Lung (tissue), 12 donors: Measurements from ENCODE around the gene FOXI1. TPM values are rescaled to one million over a fixed set of nuclear protein-coding genes. Genes with fewer than 3 reads are reported as not detected.

Experiments used
- ATAC-seq: fragments of 200-7000 bp; cut with Tn5 transposase; one replicate; pipeline ENCODE4 v1.9.1; 2020; ENCODE audit warnings: moderate number of reproducible peaks; ENCODE audit not compliant: insufficient read depth, low FRiP score
- DNase-seq, 3 donors: peaks; one replicate each; pipeline ENCODE4 v3.0.0-alpha.2; 2013 to 2017
- H3K27ac ChIP-seq, 2 donors: one replicate each; pipeline ENCODE4 v1.5.1; 2013; ENCODE audit warnings: mild to moderate bottlenecking in 2 of 2, moderate library complexity in 2 of 2, control low read depth in 1 of 2, inconsistent platforms in 1 of 2, low read depth in 1 of 2, low read length in 1 of 2
- H3K27me3 ChIP-seq, 3 donors: one replicate each; pipeline ENCODE4 v1.5.1; 2013; ENCODE audit warnings: low read length in 2 of 3; ENCODE audit not compliant: control insufficient read depth in 3 of 3, insufficient read depth in 3 of 3
- H3K36me3 ChIP-seq, 4 donors: one replicate each; pipeline ENCODE4 v1.5.1; 2013; ENCODE audit warnings: low read length in 4 of 4, mild to moderate bottlenecking in 1 of 4, moderate library complexity in 1 of 4; ENCODE audit not compliant: control insufficient read depth in 4 of 4, insufficient read depth in 4 of 4
- H3K4me1 ChIP-seq, 5 donors: one replicate each; pipeline ENCODE4 v1.5.1; 2013; ENCODE audit warnings: low read length in 5 of 5, mild to moderate bottlenecking in 2 of 5, moderate library complexity in 1 of 5; ENCODE audit not compliant: control insufficient read depth in 5 of 5, insufficient read depth in 5 of 5
- H3K4me3 ChIP-seq: one replicate; pipeline ENCODE4 v1.5.1; 2013; ENCODE audit warnings: mild to moderate bottlenecking, control low read depth, moderate library complexity
- H3K9ac ChIP-seq, 2 donors: one replicate each; pipeline ENCODE4 v1.5.1; 2013; ENCODE audit warnings: low read length in 2 of 2, control low read depth in 1 of 2; ENCODE audit not compliant: insufficient read depth in 1 of 2
- H3K9me3 ChIP-seq, 4 donors: one replicate each; pipeline ENCODE4 v1.5.1; 2013; ENCODE audit warnings: low read length in 3 of 4, mild to moderate bottlenecking in 1 of 4, moderate library complexity in 1 of 4; ENCODE audit not compliant: control insufficient read depth in 4 of 4, insufficient read depth in 3 of 4
- WGBS, 2 donors: extraction: QIAGEN DNeasy Blood & Tissue Kit; methylation state at CpG; one replicate each; pipeline ENCODE4 v1.1.7; 2013; 5-methylcytosine and 5-hydroxymethylcytosine counted together
- polyA plus RNA-seq, 2 donors: library from polyadenylated mRNA; stranded (reverse); fragments of 200-250 nt; gene quantifications; one replicate each; pipeline ENCODE4 v1.2.1, GENCODE V29; 2013
- total RNA-seq, 2 donors: library from RNA; depleted of rRNA in 1 of 2; stranded (reverse); fragments of >200 nt in 1 of 2; gene quantifications; one replicate each; pipeline ENCODE4 v1.2.1, GENCODE V29; 2014 to 2021
- TF ChIP-seq, protein P1 (sequence below): IDR thresholded peaks from 2 replicates; pipeline ENCODE4 v1.5.1; 2012; ENCODE audit warnings: mild to moderate bottlenecking; ENCODE audit errors: control extremely low read depth, extremely low read depth
- donor health status: control.
- donor health status: control.
- donor health status: Bipolar disorder and iron deficiency.
- donor health status: healthy.
- donor health status: DM: yes; HTN: yes; CAD: no.

FOXI1 gene
- total and polyA plus RNA-seq, 4 donors = 0.05 to 0.10 TPM; not detected in 2

DNA sequence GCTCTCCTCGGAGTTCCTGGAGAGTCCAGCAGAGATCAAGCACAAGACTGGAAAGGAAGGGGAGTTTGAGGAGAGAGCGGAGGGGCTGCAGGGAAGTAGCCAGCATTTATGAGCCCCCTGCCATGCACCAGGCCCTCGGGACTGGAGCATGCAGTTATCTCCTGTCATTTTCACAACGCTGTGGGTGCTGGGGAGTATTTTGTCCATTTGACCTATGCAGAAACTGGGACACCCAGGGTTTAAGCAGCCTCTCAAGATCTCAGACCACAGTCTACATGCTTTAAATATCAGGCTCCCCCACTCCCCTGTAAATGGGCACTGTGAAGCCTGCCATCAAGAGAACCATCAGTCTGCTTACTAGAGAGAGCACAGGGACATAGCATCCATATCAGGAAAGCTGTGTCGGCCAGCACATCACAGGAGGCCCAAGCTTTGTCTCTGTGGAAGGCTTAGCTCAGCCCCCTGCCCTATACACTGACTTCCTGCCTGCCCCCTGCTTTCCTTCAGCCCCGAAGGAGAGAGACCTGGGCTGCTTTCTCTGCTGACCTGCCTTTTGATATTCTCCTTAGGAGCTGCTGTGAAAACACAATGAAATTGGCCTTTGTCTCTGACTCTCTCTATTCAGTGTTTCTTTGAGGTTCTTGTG, 7.3 kb downstream of the FOXI1 start:
- no peak for ATAC-seq
- Histone ChIP-seq H3K9ac (no peak overlapping the region), H3K4me1 (no peaks in the 10 kb centered on the region), H3K36me3 (no peaks in the 10 kb centered on the region), H3K27ac (no peak overlapping the region), H3K27me3 (no peaks in the 10 kb centered on the region), H3K9me3 (peaks cover 0 to 2% (median 0%) of the 10 kb centered on the region in 4 donors), H3K4me3 (no peak overlapping the region)
- 55 to 76% methylated on average over 6 of the region's 6 CpGs for WGBS, 2 donors
- DNase-seq = no peak
- TF ChIP-seq, protein P1, sequence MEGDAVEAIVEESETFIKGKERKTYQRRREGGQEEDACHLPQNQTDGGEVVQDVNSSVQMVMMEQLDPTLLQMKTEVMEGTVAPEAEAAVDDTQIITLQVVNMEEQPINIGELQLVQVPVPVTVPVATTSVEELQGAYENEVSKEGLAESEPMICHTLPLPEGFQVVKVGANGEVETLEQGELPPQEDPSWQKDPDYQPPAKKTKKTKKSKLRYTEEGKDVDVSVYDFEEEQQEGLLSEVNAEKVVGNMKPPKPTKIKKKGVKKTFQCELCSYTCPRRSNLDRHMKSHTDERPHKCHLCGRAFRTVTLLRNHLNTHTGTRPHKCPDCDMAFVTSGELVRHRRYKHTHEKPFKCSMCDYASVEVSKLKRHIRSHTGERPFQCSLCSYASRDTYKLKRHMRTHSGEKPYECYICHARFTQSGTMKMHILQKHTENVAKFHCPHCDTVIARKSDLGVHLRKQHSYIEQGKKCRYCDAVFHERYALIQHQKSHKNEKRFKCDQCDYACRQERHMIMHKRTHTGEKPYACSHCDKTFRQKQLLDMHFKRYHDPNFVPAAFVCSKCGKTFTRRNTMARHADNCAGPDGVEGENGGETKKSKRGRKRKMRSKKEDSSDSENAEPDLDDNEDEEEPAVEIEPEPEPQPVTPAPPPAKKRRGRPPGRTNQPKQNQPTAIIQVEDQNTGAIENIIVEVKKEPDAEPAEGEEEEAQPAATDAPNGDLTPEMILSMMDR = no peak

DNA sequence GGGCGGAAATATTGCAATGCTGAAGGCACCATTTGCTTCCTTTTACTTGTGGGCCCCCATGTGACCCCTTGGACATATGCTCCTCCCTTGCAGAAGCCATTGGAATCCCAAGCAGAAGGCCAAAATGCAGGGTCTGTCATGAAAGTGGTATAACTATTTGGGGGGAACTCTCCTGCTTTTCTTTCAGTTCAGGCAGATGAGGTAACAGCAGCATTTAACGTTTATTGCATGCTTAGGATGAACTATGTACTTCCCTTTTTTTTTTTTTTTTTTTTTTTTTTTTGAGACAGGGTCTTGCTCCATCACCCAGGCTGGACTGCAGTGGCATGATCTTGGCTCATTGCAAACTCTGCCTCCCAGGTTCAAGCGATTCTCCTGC, 7.8 kb downstream of the FOXI1 start:
- H3K9ac ChIP-seq = no peak overlapping the region
- no peak overlapping the region for H3K27ac ChIP-seq
- peaks cover 0 to 2% (median 0%) of the 10 kb centered on the region in 4 donors for H3K9me3 ChIP-seq
- 28 to 67% methylated on average over 3 of the region's 3 CpGs for WGBS, 2 donors
- H3K27me3 ChIP-seq = peaks cover 0 to under 1% (median 0%) of the 10 kb centered on the region in 3 donors
- TF ChIP-seq, protein P1 = no peak
- ATAC-seq = no peak
- no peak overlapping the region for H3K4me3 ChIP-seq
- H3K36me3 ChIP-seq = no peaks in the 10 kb centered on the region
- H3K4me1 ChIP-seq = no peaks in the 10 kb centered on the region
- no peak for DNase-seq

DNA sequence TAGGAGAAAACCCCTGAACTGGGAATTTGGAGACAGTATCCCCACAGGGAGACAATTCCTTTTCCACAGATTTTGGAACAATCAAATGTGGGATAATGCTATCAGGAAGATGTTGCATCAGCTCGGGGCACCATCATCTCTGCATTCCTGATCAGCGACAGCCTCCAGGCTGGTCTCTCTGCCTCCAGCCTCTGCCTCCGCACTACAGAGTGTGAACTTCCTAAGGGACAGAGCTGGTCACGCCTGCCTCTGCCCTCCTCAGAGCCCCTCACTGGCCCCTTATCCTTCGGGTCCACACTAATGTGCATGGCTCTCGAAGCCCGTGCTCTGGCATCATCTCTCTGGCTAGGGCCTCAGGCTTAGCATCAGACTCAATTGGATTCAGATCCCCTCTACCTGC, 8.6 kb downstream of the FOXI1 start:
- peaks cover 0 to 2% (median 0%) of the 10 kb centered on the region in 3 donors for H3K27me3 ChIP-seq
- DNase-seq = no peak
- H3K27ac ChIP-seq = no peak overlapping the region
- no peaks in the 10 kb centered on the region for H3K4me1 ChIP-seq
- H3K36me3 ChIP-seq = no peaks in the 10 kb centered on the region
- WGBS, 2 donors = 81 to 82% methylated on average over 7 of the region's 7 CpGs
- TF ChIP-seq, protein P1 = no peak
- ATAC-seq = no peak
- no peak overlapping the region for H3K9ac ChIP-seq
- H3K4me3 ChIP-seq = no peak overlapping the region
- peaks cover 0 to 2% (median 0%) of the 10 kb centered on the region in 4 donors for H3K9me3 ChIP-seq

DNA sequence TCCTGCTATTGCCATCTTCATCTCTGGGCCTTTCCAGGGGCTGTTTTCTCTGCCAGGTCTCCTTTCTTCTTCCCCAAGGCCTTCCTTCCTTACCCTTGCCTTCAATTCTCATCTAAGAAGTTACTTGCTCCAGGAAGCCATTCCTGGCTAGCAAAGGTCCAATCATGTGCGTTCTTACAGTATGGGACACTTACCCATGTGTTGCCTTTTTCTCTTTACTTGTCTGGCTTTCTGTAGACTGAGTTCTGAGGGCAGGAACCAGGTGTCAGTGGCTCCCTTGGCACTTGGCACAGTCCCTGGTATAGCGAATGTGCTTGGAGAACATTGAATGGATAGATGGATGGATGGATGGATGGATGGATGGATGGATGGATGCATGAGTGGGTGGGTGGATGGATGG, 10.2 kb downstream of the FOXI1 start:
- Histone ChIP-seq H3K4me1 (no peaks in the 10 kb centered on the region), H3K4me3 (no peak overlapping the region), H3K9me3 (peaks cover 0 to 2% (median 0%) of the 10 kb centered on the region in 4 donors), H3K9ac (no peak overlapping the region), H3K36me3 (no peaks in the 10 kb centered on the region), H3K27ac (no peak overlapping the region), H3K27me3 (peaks cover 0 to 2% (median 0%) of the 10 kb centered on the region in 3 donors)
- WGBS, 2 donors = 94 to 97% methylated on average over 2 of the region's 2 CpGs
- DNase-seq (no peak), ATAC-seq (no peak)
- TF ChIP-seq, protein P1 = no peak
